ENCODE data around the gene EGLN3. TPM values are rescaled to one million over a fixed set of nuclear protein-coding genes. Genes with fewer than 3 reads are reported as not detected.

EGLN3 gene
- total and polyA plus RNA-seq, 2 donors (not counting 3 experiments of a cell fraction or from before 2014, with no cell fraction given) = 0.20 TPM; not detected in 1

DNA sequence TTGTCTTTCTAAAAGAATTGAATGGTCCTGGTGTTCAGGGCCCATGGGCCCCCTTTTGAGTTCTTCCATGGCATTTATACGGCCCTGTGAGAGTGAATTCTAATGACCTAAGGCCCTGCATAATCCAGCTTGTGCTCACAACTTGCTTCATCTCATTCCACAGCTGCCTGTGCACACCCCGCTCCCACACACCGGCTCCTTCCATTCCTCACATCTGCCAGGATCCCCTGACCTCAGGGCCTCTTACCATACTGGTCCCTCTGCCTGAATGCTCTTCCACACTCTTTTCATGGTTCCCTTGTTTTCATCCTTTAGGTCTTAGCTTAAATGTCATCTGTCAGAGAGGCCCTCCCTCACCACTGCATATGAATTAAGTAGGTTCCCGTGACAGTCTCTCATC, 49.5 kb upstream of the EGLN3 start:
- no peak overlapping the region for H3K9ac ChIP-seq (replicated peaks; ENCODE audit: extremely low read depth, insufficient read depth, low read length)
- peaks cover 0 to 6% of the 10 kb centered on the region in 2 experiments for H3K27me3 ChIP-seq (ENCODE audit: control insufficient read depth in 2 of 2, insufficient read depth in 2 of 2, low read length in 2 of 2)
- no peak overlapping the region for H2AFZ ChIP-seq (ENCODE audit: low read depth, low read length)
- H3K36me3 ChIP-seq (ENCODE audit: control insufficient read depth in 2 of 2, extremely low read depth in 1 of 2, insufficient read depth in 2 of 2, low read length in 2 of 2) = no peaks in the 10 kb centered on the region
- intact Hi-C loops (cut with micrococcal nuclease) (no loop called here), dilution Hi-C loops (cut with MboI; ENCODE audit: extremely low pct_ligation_motif_present, low sequenced_read_pairs) (no loop called here)
- no peak overlapping the region for H3K27ac ChIP-seq (ENCODE audit: insufficient read depth, low read depth, low read length)
- DNase-seq (ENCODE audit: low read depth, low spot score) (no peak), FAIRE-seq (no peak)
- no peak overlapping the region for H3K4me3 ChIP-seq (replicated peaks in 1 of 3; ENCODE audit: insufficient read depth in 1 of 3, low read depth in 1 of 3, low read length in 3 of 3)
- ChIA-PET POLR2A (no interaction called here), CTCF (no interaction called here)
- H4K20me1 ChIP-seq (replicated peaks; ENCODE audit: control insufficient read depth, extremely low read depth, insufficient read depth, low read length) = no peaks in the 10 kb centered on the region
- no peaks in the 10 kb centered on the region for H3K9me1 ChIP-seq (replicated peaks; ENCODE audit: control insufficient read depth, extremely low read depth, insufficient read depth, low read length)
- no peaks in the 10 kb centered on the region for H3K9me3 ChIP-seq (replicated peaks; ENCODE audit: control insufficient read depth, insufficient read depth, low read length)
- BruUV-seq (replicated peaks) = no TSS peak
- no peaks in the 10 kb centered on the region for H3K4me1 ChIP-seq (ENCODE audit: control insufficient read depth, extremely low read depth, insufficient read depth, low read length)
- no peak overlapping the region for H3K4me2 ChIP-seq (ENCODE audit: insufficient read depth, low read length)
- H3K79me2 ChIP-seq (ENCODE audit: control insufficient read depth, insufficient read depth, low read length) = no peaks in the 10 kb centered on the region
- TF ChIP-seq POLR2AphosphoS5 (IDR thresholded peaks at IDR 0.05; ENCODE audit: insufficient read depth, low read depth, low read length) (no peak), POLR2A (IDR thresholded peaks at IDR 0.05; ENCODE audit: low read depth, low read length) (no peak), EZH2 (IDR thresholded peaks at IDR 0.05; ENCODE audit: borderline replicate concordance, low read depth, low read length, severe bottlenecking) (no peak), GATA2 (IDR thresholded peaks at IDR 0.05; ENCODE audit: insufficient read depth, insufficient read length, low read depth, low read length) (no peak), FOS (IDR thresholded peaks at IDR 0.05; ENCODE audit: borderline replicate concordance, insufficient read depth, low read length) (no peak), MYC (IDR thresholded peaks at IDR 0.05; ENCODE audit: low read depth, low read length) (no peak)
- TF ChIP-seq, protein P1, sequence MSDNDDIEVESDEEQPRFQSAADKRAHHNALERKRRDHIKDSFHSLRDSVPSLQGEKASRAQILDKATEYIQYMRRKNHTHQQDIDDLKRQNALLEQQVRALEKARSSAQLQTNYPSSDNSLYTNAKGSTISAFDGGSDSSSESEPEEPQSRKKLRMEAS (IDR thresholded peaks at IDR 0.05; ENCODE audit: insufficient read depth, insufficient read length) = no peak
- TF ChIP-seq, protein P2, sequence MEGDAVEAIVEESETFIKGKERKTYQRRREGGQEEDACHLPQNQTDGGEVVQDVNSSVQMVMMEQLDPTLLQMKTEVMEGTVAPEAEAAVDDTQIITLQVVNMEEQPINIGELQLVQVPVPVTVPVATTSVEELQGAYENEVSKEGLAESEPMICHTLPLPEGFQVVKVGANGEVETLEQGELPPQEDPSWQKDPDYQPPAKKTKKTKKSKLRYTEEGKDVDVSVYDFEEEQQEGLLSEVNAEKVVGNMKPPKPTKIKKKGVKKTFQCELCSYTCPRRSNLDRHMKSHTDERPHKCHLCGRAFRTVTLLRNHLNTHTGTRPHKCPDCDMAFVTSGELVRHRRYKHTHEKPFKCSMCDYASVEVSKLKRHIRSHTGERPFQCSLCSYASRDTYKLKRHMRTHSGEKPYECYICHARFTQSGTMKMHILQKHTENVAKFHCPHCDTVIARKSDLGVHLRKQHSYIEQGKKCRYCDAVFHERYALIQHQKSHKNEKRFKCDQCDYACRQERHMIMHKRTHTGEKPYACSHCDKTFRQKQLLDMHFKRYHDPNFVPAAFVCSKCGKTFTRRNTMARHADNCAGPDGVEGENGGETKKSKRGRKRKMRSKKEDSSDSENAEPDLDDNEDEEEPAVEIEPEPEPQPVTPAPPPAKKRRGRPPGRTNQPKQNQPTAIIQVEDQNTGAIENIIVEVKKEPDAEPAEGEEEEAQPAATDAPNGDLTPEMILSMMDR (IDR thresholded peaks at IDR 0.05; ENCODE audit: extremely low read depth in 1 of 2, insufficient read depth in 1 of 2, low read depth in 1 of 2, low read length in 2 of 2) = no peak

All from endothelial cell of umbilical vein (primary cell).